OCI-LY7 (cell line): Measurements from ENCODE around the gene JAZF1. TPM values are rescaled to one million over a fixed set of nuclear protein-coding genes. Genes with fewer than 3 reads are reported as not detected.

Experiments used
- BruUV-seq: library from RNA; stranded (reverse); fragments of 400-500 nt; replicated peaks from 2 replicates; lab custom pipeline; 2021; lab: Mats Ljungman, UMichigan
- CTCF ChIA-PET: fragments of 300-600 bp; sonication (Branson Sonifier 250); formaldehyde crosslinking; loops from one replicate; lab custom pipeline; 2022; ENCODE audit warnings: antibody characterized with exemption; ENCODE audit not compliant: unreplicated experiment; lab: Charles Lee
- POLR2A ChIA-PET: fragments of 300-600 bp; sonication (Branson Sonifier 250); formaldehyde crosslinking; loops from one replicate; lab custom pipeline; 2022; ENCODE audit warnings: antibody characterized with exemption; lab: Charles Lee
- DNase-seq: peaks from one replicate; pipeline ENCODE4 v3.0.0-alpha.2; 2015; ENCODE audit warnings: low spot score
- H2AFZ ChIP-seq: fragments of 200-600 bp; sonication (generic), shearing (Covaris generic); 2 replicates; pipeline ENCODE4 v1.6.1; 2014; ENCODE audit warnings: mild to moderate bottlenecking, antibody characterized with exemption, low read length, moderate library complexity
- H3K27ac ChIP-seq: fragments of 200-600 bp; sonication (generic); 2 replicates; pipeline ENCODE4 v1.5.1; 2014; ENCODE audit warnings: mixed run types, low read depth, mild to moderate bottlenecking, moderate library complexity, low read length, inconsistent platforms; ENCODE audit not compliant: poor library complexity, severe bottlenecking
- H3K36me3 ChIP-seq: fragments of 200-600 bp; sonication (generic); 2 replicates; pipeline ENCODE4 v1.6.1; 2014; ENCODE audit warnings: mild to moderate bottlenecking, antibody characterized with exemption, low read length, moderate library complexity, mixed read lengths; ENCODE audit not compliant: insufficient read depth
- H3K4me1 ChIP-seq: fragments of 200-600 bp; sonication (generic); 2 replicates; pipeline ENCODE4 v1.5.1; 2014; ENCODE audit warnings: mild to moderate bottlenecking, low read length; ENCODE audit not compliant: insufficient read depth, poor library complexity, severe bottlenecking
- H3K4me2 ChIP-seq: fragments of 200-600 bp; sonication (generic); 2 replicates; pipeline ENCODE4 v1.6.1; 2014; ENCODE audit warnings: mild to moderate bottlenecking, low read length
- H3K4me3 ChIP-seq: fragments of 200-600 bp; sonication (generic); 2 replicates; pipeline ENCODE4 v1.5.1; 2014; ENCODE audit warnings: mild to moderate bottlenecking, low read depth, low read length; ENCODE audit not compliant: poor library complexity, severe bottlenecking
- H3K79me2 ChIP-seq: fragments of 200-600 bp; sonication (generic); 2 replicates; pipeline ENCODE4 v1.6.1; 2016; ENCODE audit warnings: low read depth, mild to moderate bottlenecking, low read length, moderate library complexity, mixed read lengths; ENCODE audit not compliant: insufficient read depth
- H3K9me2 ChIP-seq: fragments of 200-600 bp; sonication (generic); 2 replicates; pipeline ENCODE4 v1.6.1; 2016; ENCODE audit warnings: mild to moderate bottlenecking, low read length, mixed read lengths; ENCODE audit not compliant: insufficient read depth
- H3K9me3 ChIP-seq: fragments of 200-600 bp; sonication (generic); 2 replicates; pipeline ENCODE4 v1.6.1; 2014; ENCODE audit warnings: mild to moderate bottlenecking, mixed run types, low read length, mixed read lengths
- H4K20me1 ChIP-seq: fragments of 200-600 bp; sonication (generic); 2 replicates; pipeline ENCODE4 v1.6.1; 2014; ENCODE audit warnings: mild to moderate bottlenecking, antibody characterized with exemption, low read length, moderate library complexity, mixed read lengths; ENCODE audit not compliant: insufficient read depth
- EZH2phosphoT487 ChIP-seq: fragments of 200-600 bp; sonication (generic); IDR thresholded peaks from 2 replicates; pipeline ENCODE4 v1.6.1; 2018; ENCODE audit warnings: low read depth, borderline replicate concordance, mild to moderate bottlenecking, mixed run types, antibody characterized with exemption, low read length, moderate library complexity, mixed read lengths
- intact Hi-C: fragments of 100-400 bp; cut with micrococcal nuclease; formaldehyde crosslinking; loops from one replicate; pipeline ENCODE4 v1.10.0; 2022; ENCODE audit not compliant: unreplicated experiment
- total RNA-seq, 2 experiments: library from RNA; depleted of rRNA in 1 of 2; stranded (reverse); fragments of >200 nt in 1 of 2; shearing (Covaris generic) in 1 of 2; gene quantifications; 2 replicates each; pipeline ENCODE4 v1.2.3, GENCODE V29; 2014 to 2022
- TF ChIP-seq, protein P1 (sequence below): fragments of 200-600 bp; sonication (generic); conservative IDR thresholded peaks from 2 replicates; pipeline ENCODE4 v1.5.1; 2014; ENCODE audit warnings: mild to moderate bottlenecking, antibody characterized with exemption, low read length, moderate library complexity, mixed read lengths

The JAZF1 gene
- total RNA-seq, 2 experiments from 2014 or later, result 6.3 to 25.0 TPM

DNA sequence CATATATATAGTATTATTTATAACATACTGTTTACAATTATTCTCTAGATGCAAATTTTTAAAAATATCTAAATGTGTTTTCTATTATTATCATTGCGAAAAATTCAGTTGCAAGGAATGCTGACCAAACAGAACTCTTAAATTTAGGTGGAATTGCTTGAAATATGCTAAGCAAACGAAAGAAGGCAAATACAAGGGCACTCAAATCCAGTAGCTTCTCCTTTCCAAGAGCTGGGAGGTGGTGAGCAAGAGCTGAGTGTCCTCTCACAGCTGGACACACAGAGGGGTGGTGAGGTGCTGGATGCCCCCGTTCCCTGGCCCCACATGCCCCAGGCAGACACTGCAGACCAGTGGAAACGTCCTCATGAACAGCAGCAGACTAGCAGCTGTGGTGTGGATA is 274.6 kb downstream of the JAZF1 start:
- no peaks in the 10 kb centered on the region for H3K9me2 ChIP-seq
- no peaks in the 10 kb centered on the region; the same call in 1 of the 2 replicates for H3K36me3 ChIP-seq
- CTCF ChIA-PET, result no interaction called here
- H3K4me2 ChIP-seq, result no peak overlapping the region
- DNase-seq, result no peak
- no peak overlapping the region for H3K4me3 ChIP-seq
- H3K27ac ChIP-seq, result no peak overlapping the region
- H2AFZ ChIP-seq, result no peak overlapping the region
- H3K9me3 ChIP-seq, result no peaks in the 10 kb centered on the region
- intact Hi-C loops, result no loop called here
- no peaks in the 10 kb centered on the region; the same call in 1 of the 2 replicates for H3K79me2 ChIP-seq
- TF ChIP-seq, protein P1, sequence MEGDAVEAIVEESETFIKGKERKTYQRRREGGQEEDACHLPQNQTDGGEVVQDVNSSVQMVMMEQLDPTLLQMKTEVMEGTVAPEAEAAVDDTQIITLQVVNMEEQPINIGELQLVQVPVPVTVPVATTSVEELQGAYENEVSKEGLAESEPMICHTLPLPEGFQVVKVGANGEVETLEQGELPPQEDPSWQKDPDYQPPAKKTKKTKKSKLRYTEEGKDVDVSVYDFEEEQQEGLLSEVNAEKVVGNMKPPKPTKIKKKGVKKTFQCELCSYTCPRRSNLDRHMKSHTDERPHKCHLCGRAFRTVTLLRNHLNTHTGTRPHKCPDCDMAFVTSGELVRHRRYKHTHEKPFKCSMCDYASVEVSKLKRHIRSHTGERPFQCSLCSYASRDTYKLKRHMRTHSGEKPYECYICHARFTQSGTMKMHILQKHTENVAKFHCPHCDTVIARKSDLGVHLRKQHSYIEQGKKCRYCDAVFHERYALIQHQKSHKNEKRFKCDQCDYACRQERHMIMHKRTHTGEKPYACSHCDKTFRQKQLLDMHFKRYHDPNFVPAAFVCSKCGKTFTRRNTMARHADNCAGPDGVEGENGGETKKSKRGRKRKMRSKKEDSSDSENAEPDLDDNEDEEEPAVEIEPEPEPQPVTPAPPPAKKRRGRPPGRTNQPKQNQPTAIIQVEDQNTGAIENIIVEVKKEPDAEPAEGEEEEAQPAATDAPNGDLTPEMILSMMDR, result no peak
- no peak for TF ChIP-seq EZH2phosphoT487
- H4K20me1 ChIP-seq, result no peaks in the 10 kb centered on the region
- H3K4me1 ChIP-seq, result peaks cover 18% of the 10 kb centered on the region
- BruUV-seq, result no TSS peak
- POLR2A ChIA-PET, result interaction anchor here (2.1 kb wide), 1 partner anchor 14 kb away, joined by 7 read pairs; no protein-coding TSS in a partner anchor

DNA sequence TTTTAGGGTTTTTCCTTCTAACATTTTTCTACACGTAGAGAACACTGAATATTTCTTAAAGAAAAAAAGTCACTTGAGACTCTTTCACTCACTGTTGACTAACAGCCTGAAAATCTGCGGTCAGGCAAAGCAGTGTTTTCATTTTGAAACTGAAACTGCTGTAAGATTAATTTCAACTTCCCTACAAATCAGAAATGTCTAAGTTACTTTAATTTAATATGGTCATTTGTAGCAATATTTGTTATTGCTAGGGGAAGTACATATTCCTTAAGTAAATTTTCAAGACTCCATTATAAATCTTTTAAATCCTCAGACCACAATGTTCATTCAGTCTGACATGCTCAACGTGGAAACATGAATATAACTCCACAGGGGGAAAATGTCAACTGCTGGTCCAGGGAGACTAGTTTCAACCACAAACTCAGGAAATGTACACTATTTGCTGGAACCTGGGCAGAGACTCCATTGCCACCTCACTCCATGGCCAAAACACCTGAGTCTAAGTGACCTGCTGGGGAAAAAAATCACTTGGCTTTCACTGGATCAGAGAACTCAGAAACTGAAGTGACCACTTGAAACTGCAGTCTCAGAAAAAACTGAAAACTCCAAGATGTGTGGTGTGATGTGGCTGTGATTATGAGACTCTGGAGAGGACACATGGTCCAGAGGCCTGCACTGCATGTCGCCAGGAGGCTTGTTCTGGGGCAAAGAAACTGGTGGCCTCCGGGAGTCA is 279.4 kb downstream of the JAZF1 start:
- peak overlapping the region; percentile 64 for H3K27ac ChIP-seq
- H3K9me3 ChIP-seq, result no peaks in the 10 kb centered on the region
- H4K20me1 ChIP-seq, result no peaks in the 10 kb centered on the region
- H3K4me3 ChIP-seq, result peak overlapping the region; percentile 44
- TF ChIP-seq, protein P1, result no peak; the same call in 1 of the 2 replicates
- no peak for TF ChIP-seq EZH2phosphoT487
- peak overlapping the region; percentile 66 for H2AFZ ChIP-seq
- CTCF ChIA-PET, result no interaction called here
- no TSS peak for BruUV-seq
- no peaks in the 10 kb centered on the region; the same call in 1 of the 2 replicates for H3K36me3 ChIP-seq
- POLR2A ChIA-PET, result interaction anchor here (0.7 kb wide), 1 partner anchor 35 kb away, joined by 5 read pairs; no protein-coding TSS in a partner anchor
- H3K4me2 ChIP-seq, result peak overlapping the region; percentile 75
- DNase-seq, result peak; percentile 68
- peaks cover 35% of the 10 kb centered on the region for H3K4me1 ChIP-seq
- H3K79me2 ChIP-seq, result peaks cover 7% of the 10 kb centered on the region
- no peaks in the 10 kb centered on the region for H3K9me2 ChIP-seq
- intact Hi-C loops, result loop anchor here (2.0 kb wide), 1 partner anchor 20 kb away; no protein-coding TSS in a partner anchor
